Forelimb muscle (tissue), 1 donor: ENCODE results near the gene HOOK1. TPM values are rescaled to one million over a fixed set of nuclear protein-coding genes. Genes with fewer than 3 reads are reported as not detected.

Experiments
- DNase-seq: peaks from one replicate; pipeline ENCODE4 v3.0.0-alpha.2; 2013; ENCODE audit warnings: low read depth
- polyA plus RNA-seq: library from polyadenylated mRNA; unstranded; fragments of 120-200 nt; gene quantifications from one replicate; pipeline ENCODE4 v1.2.1, GENCODE V29; 2013; ENCODE audit not compliant: insufficient read length

The HOOK1 gene
- 2.7 TPM for polyA plus RNA-seq

GRCh38 chr1:59814901-59815825 lies at the start of gene HOOK1:
Gene HOOK1 (plus strand): TSS chr1:59814949. CDS start chr1:59815118, 169 bp downstream.
- DNase-seq: no peak

GRCh38 chr1:59765011-59765730 lies 49.6 kb upstream of the HOOK1 start:
- no peak for DNase-seq

GRCh38 chr1:59766227-59766855 lies 48.4 kb upstream of the HOOK1 start:
- no peak for DNase-seq

- no peak for DNase-seq
These were observed 47.6 kb upstream of the HOOK1 start for GRCh38 chr1:59767119-59767518.

- no peak for DNase-seq
These were observed 45.7 kb upstream of the HOOK1 start for GRCh38 chr1:59768792-59769735.

- DNase-seq: no peak
These were observed 45.0 kb upstream of the HOOK1 start for GRCh38 chr1:59769736-59770095.

GRCh38 chr1:59771361-59771760 lies 43.4 kb upstream of the HOOK1 start:
- DNase-seq: no peak

- no peak for DNase-seq
These were observed 39.3 kb upstream of the HOOK1 start for GRCh38 chr1:59775480-59775879.

GRCh38 chr1:59776960-59777852 lies 37.5 kb upstream of the HOOK1 start:
- DNase-seq: no peak

GRCh38 chr1:59779949-59780348 lies 34.8 kb upstream of the HOOK1 start:
- DNase-seq: no peak

GRCh38 chr1:59788825-59789224 lies 25.9 kb upstream of the HOOK1 start:
- DNase-seq: no peak

- DNase-seq: no peak
These were observed 16.1 kb upstream of the HOOK1 start for GRCh38 chr1:59798600-59798999.

GRCh38 chr1:59803458-59804038 lies 11.2 kb upstream of the HOOK1 start:
- no peak for DNase-seq

GRCh38 chr1:59804301-59804700 lies 10.4 kb upstream of the HOOK1 start:
- no peak for DNase-seq

GRCh38 chr1:59805554-59805953 lies 9.2 kb upstream of the HOOK1 start:
- DNase-seq: no peak

GRCh38 chr1:59814180-59814900 lies 409 bp upstream of the HOOK1 start:
- no peak for DNase-seq

GRCh38 chr1:59815892-59816291 lies 1.1 kb downstream of the HOOK1 start:
- DNase-seq: no peak

- no peak for DNase-seq
These were observed 1.6 kb downstream of the HOOK1 start for GRCh38 chr1:59816318-59816878.
